Measurements from ENCODE around the gene MTMR1.
A peak's percentile ranks its signal among the peaks of the same experiment; 100 is the strongest.

The MTMR1 gene

DNA sequence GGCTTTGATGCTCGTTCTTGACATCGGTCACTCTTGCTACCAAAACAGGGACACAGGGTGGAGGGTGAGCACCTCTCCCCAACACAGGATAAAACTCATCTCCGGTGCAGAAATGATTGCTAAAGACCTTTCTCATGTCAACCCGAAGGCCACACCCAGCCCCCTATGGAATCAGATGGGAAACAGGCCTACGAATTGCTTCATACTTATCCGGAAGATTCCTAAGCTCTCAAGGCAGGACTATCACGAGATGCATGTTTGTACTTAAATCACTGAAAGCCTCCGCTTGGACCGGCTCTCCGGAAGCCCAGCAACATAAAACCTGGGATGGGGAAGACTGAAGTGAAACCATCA lies 74.9 kb downstream of the MTMR1 start:
- no peak overlapping the region for H3K4me3 ChIP-seq (ENCODE audit: low read depth, low read length)
- no peak for TF ChIP-seq CTCF (IDR thresholded peaks at IDR 0.05; ENCODE audit: low read depth, low read length, missing control alignments)
- no peaks in the 10 kb centered on the region for H3K27me3 ChIP-seq (replicated peaks)
- peak overlapping the region; percentile 13 for H3K27ac ChIP-seq
- no peak for DNase-seq
- in situ Hi-C loops (cut with HindIII; ENCODE audit: low pct_ligation_motif_present, low sequenced_read_pairs): no loop called here
- no peaks in the 10 kb centered on the region for H3K36me3 ChIP-seq (replicated peaks)

- Histone ChIP-seq H3K4me3 (ENCODE audit: low read depth, low read length) (no peak overlapping the region), H3K27ac (no peak overlapping the region), H3K27me3 (replicated peaks) (no peaks in the 10 kb centered on the region), H3K36me3 (replicated peaks) (no peaks in the 10 kb centered on the region)
- DNase-seq: no peak
- no peak for TF ChIP-seq CTCF (IDR thresholded peaks at IDR 0.05; ENCODE audit: low read depth, low read length, missing control alignments)
- in situ Hi-C loops (cut with HindIII; ENCODE audit: low pct_ligation_motif_present, low sequenced_read_pairs): no loop called here
These were observed 75.5 kb downstream of the MTMR1 start for GRCh38 chrX:150768580-150769190.

GRCh38 chrX:150769408-150769807 lies 76.2 kb downstream of the MTMR1 start:
- no peak for TF ChIP-seq CTCF (IDR thresholded peaks at IDR 0.05; ENCODE audit: low read depth, low read length, missing control alignments)
- H3K36me3 ChIP-seq (replicated peaks): no peaks in the 10 kb centered on the region
- H3K27ac ChIP-seq: no peak overlapping the region
- DNase-seq: no peak
- in situ Hi-C loops (cut with HindIII; ENCODE audit: low pct_ligation_motif_present, low sequenced_read_pairs): no loop called here
- no peaks in the 10 kb centered on the region for H3K27me3 ChIP-seq (replicated peaks)
- no peak overlapping the region for H3K4me3 ChIP-seq (ENCODE audit: low read depth, low read length)

GRCh38 chrX:150770623-150771022 lies 77.4 kb downstream of the MTMR1 start:
- no peak overlapping the region for H3K4me3 ChIP-seq (ENCODE audit: low read depth, low read length)
- TF ChIP-seq CTCF (IDR thresholded peaks at IDR 0.05; ENCODE audit: low read depth, low read length, missing control alignments): no peak
- no peak for DNase-seq
- no peaks in the 10 kb centered on the region for H3K36me3 ChIP-seq (replicated peaks)
- H3K27me3 ChIP-seq (replicated peaks): no peaks in the 10 kb centered on the region
- no peak overlapping the region for H3K27ac ChIP-seq
- in situ Hi-C loops (cut with HindIII; ENCODE audit: low pct_ligation_motif_present, low sequenced_read_pairs): loop anchor here (10.0 kb wide), 1 partner anchor 314 kb away; no protein-coding TSS in a partner anchor

- Histone ChIP-seq H3K4me3 (ENCODE audit: low read depth, low read length) (no peak overlapping the region), H3K36me3 (replicated peaks) (no peaks in the 10 kb centered on the region), H3K27me3 (replicated peaks) (no peaks in the 10 kb centered on the region), H3K27ac (no peak overlapping the region)
- DNase-seq: no peak
- no peak for TF ChIP-seq CTCF (IDR thresholded peaks at IDR 0.05; ENCODE audit: low read depth, low read length, missing control alignments)
- in situ Hi-C loops (cut with HindIII; ENCODE audit: low pct_ligation_motif_present, low sequenced_read_pairs): loop anchor here (10.0 kb wide), 1 partner anchor 314 kb away; no protein-coding TSS in a partner anchor
These were observed 77.9 kb downstream of the MTMR1 start for GRCh38 chrX:150771116-150771515.

Measured in brain microvascular endothelial cell (primary cell).